Left ventricle myocardium superior (tissue), 1 donor: ENCODE measurements around the gene BRMS1. TPM values are rescaled to one million over a fixed set of nuclear protein-coding genes. Genes with fewer than 3 reads are reported as not detected.
"Not testable (repeated sequence)": the region's sequence is repeated elsewhere in the genome, so short reads cannot be mapped to it uniquely, and the experiment has no call there.

ENCODE experiments used
- ATAC-seq: fragments of 200-7000 bp; cut with Tn5 transposase; one replicate; pipeline ENCODE4 v1.9.1; 2020; ENCODE audit warnings: mild to moderate bottlenecking, moderate library complexity
- DNase-seq: peaks from one replicate; pipeline ENCODE4 v3.0.0-alpha.2; 2020
- intact Hi-C: fragments of 100-400 bp; cut with micrococcal nuclease; formaldehyde crosslinking; loops from one replicate; pipeline ENCODE4 v1.11.0; 2022
- total RNA-seq: library from RNA; stranded (reverse); fragmentation: NEBNext Ultra II Directional; extraction: Animal tissue kit (Norgen Biotek cat#: 25700); gene quantifications from one replicate; pipeline ENCODE4 v1.2.1, GENCODE V29; 2021
- donor health status: DM: no; HTN: yes; CAD: no; lungs with severe emphysema.

BRMS1 gene
- total RNA-seq, 1 donor from 2014 or later: 14.7 TPM

GRCh38 chr11:66327171-66328030, 17.5 kb downstream of the BRMS1 start:
- ATAC-seq (peak; percentile 43), DNase-seq (peak; percentile 46)
- intact Hi-C loops: loop anchor here (1.0 kb wide), 1 partner anchor 15 kb away; no protein-coding TSS in a partner anchor

GRCh38 chr11:66326261-66327111, 18.4 kb downstream of the BRMS1 start:
- intact Hi-C loops: no loop called here
- DNase-seq: peak; percentile 84
- ATAC-seq: peak; percentile 73

GRCh38 chr11:66325263-66325671, 19.6 kb downstream of the BRMS1 start:
- peak; percentile 33 for DNase-seq
- intact Hi-C loops: no loop called here
- no peak for ATAC-seq

GRCh38 chr11:66324664-66325063, 20.2 kb downstream of the BRMS1 start:
- intact Hi-C loops: no loop called here
- DNase-seq (no peak), ATAC-seq (no peak)

- no peak for ATAC-seq
- intact Hi-C loops: no loop called here
- DNase-seq: peak; percentile 6
Observed at GRCh38 chr11:66323684-66324083, 21.2 kb downstream of the BRMS1 start.

- ATAC-seq: peak; percentile 56
- intact Hi-C loops: no loop called here
- peak; percentile 82 for DNase-seq
Observed at GRCh38 chr11:66322732-66323427, 22.0 kb downstream of the BRMS1 start.

- ATAC-seq (no peak), DNase-seq (peak; percentile 5)
- intact Hi-C loops: no loop called here
Observed at GRCh38 chr11:66321606-66322005, 23.3 kb downstream of the BRMS1 start.

- intact Hi-C loops, ATAC-seq: not testable (repeated sequence)
Observed at GRCh38 chr11:66320748-66321147, 24.2 kb downstream of the BRMS1 start.

GRCh38 chr11:66320289-66320688, 24.6 kb downstream of the BRMS1 start:
- DNase-seq, ATAC-seq, intact Hi-C loops: not testable (repeated sequence)

More at GRCh38 chr11:66320748-66321147, 24.2 kb downstream of the BRMS1 start:
- not testable (repeated sequence) for DNase-seq

GRCh38 chr11:66318600-66318970, 26.3 kb downstream of the BRMS1 start:
- ATAC-seq: no peak
- intact Hi-C loops: no loop called here
- DNase-seq: no peak

GRCh38 chr11:66317723-66318599, 26.9 kb downstream of the BRMS1 start:
- intact Hi-C loops: no loop called here
- DNase-seq (peak; percentile 70), ATAC-seq (peak; percentile 49)

GRCh38 chr11:66317322-66317722, 27.6 kb downstream of the BRMS1 start:
- DNase-seq: peak; percentile 73
- peak; percentile 24 for ATAC-seq
- intact Hi-C loops: no loop called here

- intact Hi-C loops: no loop called here
- DNase-seq (peak; percentile 92), ATAC-seq (peak; percentile 58)
Observed at GRCh38 chr11:66316849-66317251, 28.1 kb downstream of the BRMS1 start, which contains the start of gene CD248. CD248 (minus strand) TSS chr11:66317044; CDS start chr11:66317027, 17 bp downstream.

- ATAC-seq: no peak
- intact Hi-C loops: no loop called here
- DNase-seq: no peak
Observed at GRCh38 chr11:66315921-66316811, 28.7 kb downstream of the BRMS1 start.

- DNase-seq (no peak), ATAC-seq (no peak)
- intact Hi-C loops: no loop called here
Observed at GRCh38 chr11:66315498-66315885, 29.4 kb downstream of the BRMS1 start.

GRCh38 chr11:66314561-66315497, 30.1 kb downstream of the BRMS1 start:
- no peak for ATAC-seq
- intact Hi-C loops: loop anchor here (5.0 kb wide), 1 partner anchor 72 kb away; no protein-coding TSS in a partner anchor
- DNase-seq: no peak
